ENCODE data around the gene CPA4.

CPA4 gene

GRCh38 chr7:130366564-130366963, 73.6 kb downstream of the CPA4 start:
- no peak for FAIRE-seq

- no peak for FAIRE-seq
Observed at GRCh38 chr7:130367088-130367755, 74.3 kb downstream of the CPA4 start.

DNA sequence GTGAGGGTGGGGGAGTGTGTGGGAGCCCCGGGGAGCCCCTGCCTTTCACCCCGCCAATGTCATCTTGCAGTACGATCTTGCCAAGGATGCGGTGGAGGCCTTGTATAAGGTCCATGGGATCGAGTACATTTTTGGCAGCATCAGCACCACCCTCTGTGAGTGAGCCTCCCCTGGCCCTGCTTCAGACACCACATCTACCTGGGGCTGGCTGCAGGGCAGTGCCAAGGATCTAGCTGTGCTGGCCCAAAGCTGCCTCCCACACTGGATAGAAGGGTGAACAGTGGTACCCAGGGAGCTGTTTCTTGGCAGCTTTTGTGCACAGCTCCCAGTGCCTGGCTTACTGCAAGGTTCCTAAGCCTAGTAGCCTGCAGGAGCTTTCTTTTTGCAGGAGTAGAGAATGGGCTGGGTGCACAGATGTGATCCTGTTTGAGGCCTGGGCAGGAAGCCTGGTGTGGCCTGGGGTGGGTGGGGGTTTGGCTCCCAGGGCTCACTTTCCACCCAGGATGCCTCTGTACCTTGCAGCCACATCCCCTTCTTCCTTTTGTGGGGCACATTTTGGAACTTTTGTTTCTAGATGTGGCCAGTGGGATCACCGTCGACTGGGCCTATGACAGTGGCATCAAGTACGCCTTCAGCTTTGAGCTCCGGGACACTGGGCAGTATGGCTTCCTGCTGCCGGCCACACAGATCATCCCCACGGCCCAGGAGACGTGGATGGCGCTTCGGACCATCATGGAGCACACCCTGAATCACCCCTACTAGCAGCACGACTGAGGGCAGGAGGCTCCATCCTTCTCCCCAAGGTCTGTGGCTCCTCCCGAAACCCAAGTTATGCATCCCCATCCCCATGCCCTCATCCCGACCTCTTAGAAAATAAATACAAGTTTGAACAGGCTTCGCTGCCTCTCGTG, 75.1 kb downstream of the CPA4 start:
- no peak for FAIRE-seq

DNA sequence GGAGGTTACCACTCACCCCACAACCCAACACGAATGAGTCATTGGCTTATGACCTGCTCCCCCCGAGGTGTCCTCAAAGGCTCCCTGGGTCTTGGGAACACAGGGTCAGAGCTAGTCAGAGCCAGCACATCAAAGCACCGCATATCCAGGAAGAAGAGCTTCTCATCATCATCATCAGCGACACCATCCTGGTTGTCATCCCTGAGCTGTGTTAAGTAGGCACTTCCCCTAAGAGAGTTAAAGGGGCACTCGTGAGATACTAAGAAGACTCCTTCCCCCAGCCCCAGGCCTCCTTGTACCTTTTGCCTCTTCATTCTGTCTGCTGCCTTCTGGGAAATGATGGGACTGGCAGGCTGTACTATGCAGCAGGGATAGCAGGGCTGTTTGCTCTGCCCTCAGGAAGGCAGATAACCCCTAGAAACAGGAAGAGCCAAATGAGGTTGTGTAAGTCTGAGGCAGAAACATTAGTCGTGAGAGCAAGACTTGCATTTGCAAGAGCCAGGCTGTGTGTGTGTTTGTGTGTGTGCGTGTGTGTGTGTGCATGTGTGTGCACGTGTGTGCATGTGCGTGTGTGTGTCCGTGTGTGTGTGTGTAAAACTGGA, 76.2 kb downstream of the CPA4 start:
- FAIRE-seq = no peak

- no peak for FAIRE-seq
Observed at GRCh38 chr7:130369831-130370550, 77.0 kb downstream of the CPA4 start.

- no peak for FAIRE-seq
Observed at GRCh38 chr7:130371046-130371445, 78.1 kb downstream of the CPA4 start.

GRCh38 chr7:130372402-130373165, 79.6 kb downstream of the CPA4 start:
- FAIRE-seq = no peak

Measured in islet of Langerhans (tissue), 1 donor.